DOHH2 (cell line): ENCODE data around the gene LYRM4.

Source experiments
- EZH2phosphoT487 ChIP-seq: fragments of 200-600 bp; sonication (generic); IDR thresholded peaks from 2 replicates; pipeline ENCODE4 v1.6.1; 2017; ENCODE audit warnings: borderline replicate concordance, mild to moderate bottlenecking, antibody characterized with exemption, low read length, moderate library complexity, mixed read lengths
- TF ChIP-seq, protein P1 (sequence below): fragments of 200-600 bp; sonication (generic); IDR thresholded peaks from one replicate; pipeline ENCODE4 v1.5.1; 2014; ENCODE audit warnings: antibody characterized with exemption, mild to moderate bottlenecking, low read depth, low read length; ENCODE audit not compliant: poor library complexity, severe bottlenecking

- TF ChIP-seq, protein P1, sequence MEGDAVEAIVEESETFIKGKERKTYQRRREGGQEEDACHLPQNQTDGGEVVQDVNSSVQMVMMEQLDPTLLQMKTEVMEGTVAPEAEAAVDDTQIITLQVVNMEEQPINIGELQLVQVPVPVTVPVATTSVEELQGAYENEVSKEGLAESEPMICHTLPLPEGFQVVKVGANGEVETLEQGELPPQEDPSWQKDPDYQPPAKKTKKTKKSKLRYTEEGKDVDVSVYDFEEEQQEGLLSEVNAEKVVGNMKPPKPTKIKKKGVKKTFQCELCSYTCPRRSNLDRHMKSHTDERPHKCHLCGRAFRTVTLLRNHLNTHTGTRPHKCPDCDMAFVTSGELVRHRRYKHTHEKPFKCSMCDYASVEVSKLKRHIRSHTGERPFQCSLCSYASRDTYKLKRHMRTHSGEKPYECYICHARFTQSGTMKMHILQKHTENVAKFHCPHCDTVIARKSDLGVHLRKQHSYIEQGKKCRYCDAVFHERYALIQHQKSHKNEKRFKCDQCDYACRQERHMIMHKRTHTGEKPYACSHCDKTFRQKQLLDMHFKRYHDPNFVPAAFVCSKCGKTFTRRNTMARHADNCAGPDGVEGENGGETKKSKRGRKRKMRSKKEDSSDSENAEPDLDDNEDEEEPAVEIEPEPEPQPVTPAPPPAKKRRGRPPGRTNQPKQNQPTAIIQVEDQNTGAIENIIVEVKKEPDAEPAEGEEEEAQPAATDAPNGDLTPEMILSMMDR, result no peak
- TF ChIP-seq EZH2phosphoT487, result no peak
Measured at GRCh38 chr6:5234874-5235273, 25.9 kb downstream of the LYRM4 start.
